ENCODE results near the gene ORM1.

- TF ChIP-seq CTCF (conservative IDR thresholded peaks at IDR 0.05; ENCODE audit: low read length) (no peak), EZH2phosphoT487 (IDR thresholded peaks at IDR 0.05; ENCODE audit: borderline replicate concordance) (no peak)
These were observed 49.4 kb upstream of the ORM1 start for GRCh38 chr9:114273461-114273881.
